Stimulated activated naive CD8-positive, alpha-beta T cell treated with anti-CD3 and anti-CD28 coated beads, Interleukin-15, Interleukin-2, amounts not matched to agents 100 U/mL and 50 U/mL, for 24 hours (primary cell): ENCODE data around the gene SFTPB.
"Not testable (repeated sequence)": the region's sequence is repeated elsewhere in the genome, so short reads cannot be mapped to it uniquely, and the experiment has no call there.

Source experiments
- ATAC-seq: fragments of 150-1000 bp; cut with Tn5 transposase; one replicate; pipeline ENCODE4 v1.10.0; 2021
- DNase-seq: peaks from one replicate; pipeline ENCODE4 v3.0.0; 2021

Gene SFTPB

GRCh38 chr2:85668009-85668856 lies at the start of gene SFTPB:
TSS of gene SFTPB (minus strand) at chr2:85668199. CDS start at chr2:85668183, 16 bp downstream.
- ATAC-seq (peak; percentile 41), DNase-seq (no peak)

GRCh38 chr2:85717308-85718008 lies 49.5 kb upstream of the SFTPB start:
- DNase-seq (no peak), ATAC-seq (no peak)

GRCh38 chr2:85716346-85716914 lies 48.4 kb upstream of the SFTPB start:
- no peak for ATAC-seq
- DNase-seq = no peak

GRCh38 chr2:85714841-85715240 lies 46.8 kb upstream of the SFTPB start:
- ATAC-seq (no peak), DNase-seq (no peak)

DNA sequence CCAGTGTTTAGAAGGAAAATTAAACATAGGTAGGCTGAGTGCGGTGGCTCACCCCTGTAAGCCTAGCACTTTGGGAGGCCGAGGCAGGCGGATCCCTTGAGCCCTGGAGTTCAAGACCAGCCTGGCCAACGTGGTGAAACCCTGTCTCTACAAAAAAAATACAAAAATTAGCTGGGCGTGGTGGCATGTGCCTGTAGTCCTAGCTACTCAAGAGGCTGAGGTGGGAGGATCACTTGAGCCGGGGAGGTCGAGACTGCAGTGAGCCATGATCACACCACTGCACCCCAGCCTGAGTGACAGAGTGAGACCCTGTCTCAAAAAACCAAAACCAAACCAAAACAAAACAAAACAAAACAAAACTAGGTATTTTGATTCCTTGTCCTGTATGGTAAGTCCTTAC lies 46.4 kb upstream of the SFTPB start:
- ATAC-seq, DNase-seq: not testable (repeated sequence)

DNA sequence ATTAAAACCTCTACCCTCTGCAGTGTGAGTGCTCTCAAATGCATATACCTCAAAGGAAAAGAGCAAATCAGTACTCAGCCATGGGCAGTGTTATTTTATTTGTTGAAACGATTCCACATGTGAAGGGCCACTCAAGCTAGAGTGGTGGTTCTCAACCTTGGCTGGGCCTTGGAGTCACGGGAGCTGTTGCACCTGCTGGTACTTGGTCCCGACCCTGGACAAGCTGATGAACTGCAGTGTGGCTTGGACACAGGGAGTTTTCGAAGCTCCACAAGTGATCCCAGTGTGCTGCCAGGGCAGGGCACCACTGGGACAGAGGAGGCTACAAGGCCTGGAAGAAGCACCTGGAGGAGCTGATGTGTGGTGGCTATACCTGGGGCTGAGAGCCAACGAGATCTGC lies 45.8 kb upstream of the SFTPB start:
- DNase-seq (no peak), ATAC-seq (no peak)

DNA sequence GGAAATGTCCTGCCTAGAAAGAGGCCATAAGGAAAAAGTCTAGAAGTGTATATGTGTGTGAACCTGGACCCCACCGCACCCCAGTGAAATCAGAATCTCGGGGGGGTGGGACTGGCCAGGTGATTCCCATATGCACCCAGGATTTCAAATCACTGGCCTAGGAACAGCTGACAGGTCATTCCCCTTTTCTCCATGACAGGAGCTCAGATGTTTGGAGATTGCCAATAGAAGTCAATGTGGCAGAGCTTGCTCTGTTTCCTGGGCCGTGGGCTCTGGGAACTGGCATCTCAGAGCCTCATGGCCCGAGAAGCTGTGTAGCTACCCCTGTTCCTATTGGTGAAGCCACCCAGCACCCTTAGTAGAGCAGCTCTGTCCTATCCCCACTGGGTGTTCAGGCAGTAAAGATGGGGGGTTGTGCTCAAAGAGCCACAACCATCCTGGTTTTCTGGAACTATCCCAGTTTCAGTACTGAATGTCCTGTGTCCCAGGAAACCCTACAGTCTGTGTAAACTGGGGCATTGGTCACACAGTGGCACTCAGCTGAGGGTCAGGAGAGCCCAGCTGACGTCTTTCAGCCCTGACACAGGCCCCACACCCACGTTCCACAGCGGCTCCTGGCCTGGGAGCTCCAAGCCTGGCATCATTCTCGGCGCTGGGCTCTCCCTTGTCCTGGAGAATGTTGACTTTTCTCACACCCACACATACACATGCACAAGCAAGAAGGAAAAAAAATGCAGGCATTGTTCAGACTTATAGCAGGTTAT lies 45.0 kb upstream of the SFTPB start:
- no peak for DNase-seq
- no peak for ATAC-seq

GRCh38 chr2:85712336-85712735 lies 44.3 kb upstream of the SFTPB start:
- DNase-seq (no peak), ATAC-seq (no peak)

DNA sequence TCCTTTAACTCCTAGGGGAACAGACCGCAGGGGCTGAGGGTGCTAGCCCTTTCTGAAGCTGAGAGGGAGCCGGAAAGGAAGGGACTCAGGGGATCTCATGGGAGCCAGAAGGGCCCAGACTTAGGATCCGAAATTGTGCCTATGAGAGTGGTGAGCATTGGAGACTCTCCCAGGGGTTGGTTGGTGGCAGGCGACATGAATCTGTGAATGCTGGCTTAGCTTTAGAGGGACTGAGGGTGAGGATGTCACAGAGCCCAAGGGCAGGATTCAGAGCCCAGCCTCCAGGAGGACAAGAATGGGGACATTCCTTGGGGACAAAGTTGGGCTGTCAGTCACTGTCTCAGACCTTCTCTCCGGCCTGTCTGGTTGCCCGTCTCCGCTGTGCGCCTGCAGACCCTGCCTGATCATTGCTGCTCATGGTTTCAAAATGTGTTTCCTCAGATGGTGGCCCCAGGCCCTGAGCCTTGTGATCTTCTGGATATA lies 43.6 kb upstream of the SFTPB start:
- ATAC-seq = no peak
- no peak for DNase-seq

DNA sequence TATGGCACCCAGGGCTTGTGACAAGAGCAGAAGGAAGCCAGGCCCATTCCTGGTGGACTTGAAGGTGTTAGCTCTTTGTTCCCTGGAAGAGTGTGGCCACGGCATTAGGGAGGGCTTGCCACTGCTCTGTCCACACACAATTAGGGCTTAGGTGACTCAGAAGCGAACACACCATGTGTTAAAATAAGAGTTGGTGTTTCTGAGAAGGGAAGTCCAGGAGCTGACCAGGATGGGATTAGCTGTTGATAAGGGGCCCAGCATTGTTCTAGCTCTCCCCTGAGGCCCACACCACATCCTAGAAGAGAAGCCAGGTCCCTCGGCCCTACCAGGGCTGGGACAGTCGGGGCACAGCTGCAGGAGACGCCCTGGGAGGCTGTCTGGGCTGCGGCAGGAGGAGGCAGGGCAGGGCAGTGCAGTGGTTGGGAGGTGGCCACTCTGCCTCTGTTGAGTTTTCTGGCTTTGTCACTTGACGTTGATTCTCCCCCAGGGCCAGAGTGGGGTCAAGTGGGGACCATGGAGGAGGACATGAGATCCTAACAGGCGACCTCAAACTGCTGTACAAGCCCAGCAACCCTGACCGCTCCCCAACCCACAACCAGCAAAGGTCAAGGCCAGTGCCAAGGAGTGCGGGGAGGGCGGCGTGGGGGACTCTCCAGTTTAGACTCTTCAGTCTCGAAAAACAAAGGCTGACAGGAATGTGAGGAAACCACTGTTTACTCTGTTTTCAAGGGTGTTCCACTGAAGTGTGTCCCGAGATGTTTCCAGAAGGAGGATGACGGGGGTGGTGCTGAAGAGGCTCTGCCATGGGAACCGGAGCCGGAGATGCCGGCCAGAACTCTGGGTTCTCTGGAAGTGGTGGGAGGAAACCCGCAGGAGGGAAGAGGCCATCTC lies 42.9 kb upstream of the SFTPB start:
- no peak for DNase-seq
- no peak for ATAC-seq

- no peak for DNase-seq
These were observed 41.4 kb upstream of the SFTPB start for GRCh38 chr2:85709401-85709811.

GRCh38 chr2:85708641-85709040 lies 40.6 kb upstream of the SFTPB start:
- DNase-seq = no peak
- no peak for ATAC-seq

More at GRCh38 chr2:85709401-85709811, 41.4 kb upstream of the SFTPB start:
- no peak for ATAC-seq

DNA sequence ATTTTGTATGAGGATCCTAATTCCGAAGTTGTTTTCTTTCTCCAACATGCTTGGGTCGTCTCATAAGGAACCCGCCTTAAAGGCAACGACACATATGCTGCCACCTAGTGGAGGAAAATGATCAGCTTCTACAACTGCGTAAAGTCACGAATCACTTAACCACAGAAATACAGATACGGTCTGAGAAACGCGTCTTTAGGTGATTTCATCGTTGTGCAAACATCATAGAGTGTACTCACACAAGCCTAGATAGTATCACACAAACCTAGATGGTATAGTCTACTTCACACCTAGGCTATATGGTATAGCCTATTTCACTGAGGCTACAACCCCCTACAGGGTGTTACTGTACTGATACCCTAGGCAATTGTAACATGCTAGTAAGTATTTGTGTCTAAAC lies 39.3 kb upstream of the SFTPB start:
- DNase-seq = peak; percentile 66
- ATAC-seq = peak; percentile 83

GRCh38 chr2:85706599-85707296 lies 38.7 kb upstream of the SFTPB start:
- no peak for DNase-seq
- no peak for ATAC-seq

GRCh38 chr2:85706063-85706462 lies 38.1 kb upstream of the SFTPB start:
- ATAC-seq (no peak), DNase-seq (no peak)

GRCh38 chr2:85705680-85706039 lies 37.7 kb upstream of the SFTPB start:
- DNase-seq (no peak), ATAC-seq (no peak)

DNA sequence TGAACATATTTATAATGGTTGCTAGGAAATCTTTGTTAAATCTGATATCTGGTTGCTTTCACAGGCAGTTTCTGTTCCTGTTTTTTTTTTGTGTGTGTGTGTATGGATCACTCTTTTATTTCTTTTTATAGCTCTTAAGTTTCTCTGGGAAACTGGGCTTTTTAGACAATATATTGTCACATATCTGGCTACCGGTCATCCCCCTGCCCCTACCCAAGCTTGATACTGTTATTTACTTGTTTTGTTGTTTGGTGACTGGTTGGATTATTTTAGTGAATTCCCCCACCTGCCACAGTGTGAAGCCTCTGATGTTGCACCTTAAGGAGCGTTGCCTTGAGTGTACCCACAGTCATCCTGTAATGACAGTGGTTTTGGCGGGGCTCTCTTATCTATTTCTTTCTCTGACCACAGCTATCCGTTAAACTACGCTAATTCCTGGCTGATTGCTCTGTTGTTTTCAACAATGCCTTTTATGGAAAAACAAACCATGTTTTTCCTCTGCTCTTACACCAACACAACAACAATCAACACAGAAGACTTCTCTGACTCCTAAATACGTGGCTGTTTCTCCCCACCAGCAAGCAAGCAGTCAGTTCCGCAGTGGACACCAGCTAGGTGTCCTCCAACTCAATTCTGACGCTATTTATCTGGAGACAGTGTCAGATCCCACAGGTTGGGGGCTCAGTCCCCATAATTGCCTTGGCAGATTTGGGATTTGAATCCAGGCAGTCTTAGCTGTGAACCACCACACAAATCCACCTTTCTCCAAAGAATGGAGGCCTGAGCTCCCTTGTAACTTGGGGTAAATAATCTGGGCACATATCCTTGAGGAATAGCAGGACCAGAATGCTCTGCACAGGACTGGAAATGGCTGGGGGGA lies 37.0 kb upstream of the SFTPB start:
- no peak for DNase-seq
- no peak for ATAC-seq

DNA sequence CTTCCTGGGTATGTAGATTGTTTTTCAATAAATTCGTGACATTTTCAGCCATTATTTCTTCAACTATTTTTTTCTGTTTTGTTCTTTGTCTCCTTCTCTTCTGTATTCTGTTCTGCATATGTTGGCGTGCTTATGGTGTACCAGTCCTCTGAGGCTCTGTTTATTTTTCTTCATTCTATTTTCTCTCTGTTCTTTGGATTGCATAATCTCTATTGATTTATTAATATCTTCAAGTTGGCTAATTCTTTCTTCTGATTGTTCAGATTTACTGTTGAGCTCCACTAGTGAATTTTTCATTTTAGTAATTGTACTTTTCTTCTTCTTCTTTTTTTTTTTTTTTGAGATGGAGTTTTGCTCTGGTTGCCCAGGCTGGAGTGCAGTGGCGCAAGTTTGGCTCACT lies 36.0 kb upstream of the SFTPB start:
- ATAC-seq = no peak
- no peak for DNase-seq

GRCh38 chr2:85703329-85703728 lies 35.3 kb upstream of the SFTPB start:
- no peak for ATAC-seq
- no peak for DNase-seq

GRCh38 chr2:85702800-85703199 lies 34.8 kb upstream of the SFTPB start:
- ATAC-seq (no peak), DNase-seq (no peak)
